SK-N-SH treated with all-trans-retinoic acid at 6 μM for 48 hours (cell line): ENCODE data around the gene MAPK4.

Experiments used
- CSDC2 ChIP-seq: fragments of 250-450 bp; sonication (Bioruptor Pico); IDR thresholded peaks from 2 replicates; pipeline ENCODE4 v1.5.0; 2020; ENCODE audit warnings: mild to moderate bottlenecking, moderate library complexity
- ISL1 ChIP-seq: fragments of 250-450 bp; sonication (Bioruptor Pico); IDR thresholded peaks from 2 replicates; pipeline ENCODE4 v2.1.2; 2022; ENCODE audit warnings: mild to moderate bottlenecking, moderate library complexity
- OSR1 ChIP-seq: fragments of 250-450 bp; sonication (Bioruptor Pico); IDR thresholded peaks from 2 replicates; pipeline ENCODE4 v1.8.0; 2022; ENCODE audit warnings: moderate library complexity, mild to moderate bottlenecking, inconsistent platforms
- TCF4 ChIP-seq: fragments of 250-450 bp; sonication (Bioruptor Pico); IDR thresholded peaks from 2 replicates; pipeline ENCODE4 v1.8.0; 2021; ENCODE audit warnings: mild to moderate bottlenecking, moderate library complexity, borderline replicate concordance
- ZC3H10 ChIP-seq: fragments of 250-450 bp; sonication (Bioruptor Pico); IDR thresholded peaks from 2 replicates; pipeline ENCODE4 v1.5.1; 2021; ENCODE audit warnings: mild to moderate bottlenecking, moderate library complexity
- ZFP3 ChIP-seq: fragments of 250-450 bp; sonication (Bioruptor Pico); IDR thresholded peaks from 2 replicates; pipeline ENCODE4 v1.5.0; 2020; ENCODE audit warnings: mild to moderate bottlenecking, moderate library complexity
- ZFP30 ChIP-seq: fragments of 450-650 bp; formaldehyde crosslinking; IDR thresholded peaks from 2 replicates; pipeline ENCODE4 v1.5.0; 2022; ENCODE audit warnings: mild to moderate bottlenecking, moderate library complexity
- TF ChIP-seq, protein P1 (sequence below): fragments of 250-450 bp; sonication (Bioruptor Pico); IDR thresholded peaks from 2 replicates; pipeline ENCODE4 v1.5.1; 2021; ENCODE audit warnings: mild to moderate bottlenecking, moderate library complexity
- TF ChIP-seq, protein P2 (sequence below): fragments of 250-450 bp; sonication (Bioruptor Pico); IDR thresholded peaks from 2 replicates; pipeline ENCODE4 v1.5.1; 2020; ENCODE audit warnings: low read depth, mild to moderate bottlenecking, moderate library complexity
- TF ChIP-seq, protein P3 (sequence below): fragments of 250-450 bp; sonication (Bioruptor Pico); IDR thresholded peaks from 2 replicates; pipeline ENCODE4 v1.8.0; 2020; ENCODE audit warnings: mild to moderate bottlenecking, moderate library complexity, borderline replicate concordance

DNA sequence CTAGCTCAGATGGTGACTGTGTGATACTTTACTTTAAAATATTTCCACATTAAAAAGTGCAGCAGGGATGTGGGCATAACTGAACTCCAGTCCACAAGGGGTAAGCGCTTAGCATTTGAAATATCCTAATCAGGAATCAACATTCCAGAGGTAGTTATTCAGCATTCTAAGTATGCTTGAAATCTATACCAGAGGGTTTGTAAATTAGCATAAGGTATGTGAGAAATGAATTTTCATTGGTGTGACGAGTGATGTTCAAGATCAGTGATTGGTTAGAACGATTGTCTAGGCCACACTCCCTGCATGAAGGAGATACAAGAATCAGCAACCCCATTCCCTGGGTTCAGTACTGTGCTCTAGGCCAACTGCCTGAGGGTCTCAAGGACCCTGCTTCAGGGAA, 42.6 kb downstream of the MAPK4 start:
- TF ChIP-seq CSDC2 (no peak), ZC3H10 (no peak), OSR1 (CRISPR knock-in tag) (no peak), ZFP3 (no peak), ISL1 (CRISPR knock-in tag) (no peak), ZFP30 (CRISPR knock-in tag) (no peak), TCF4 (no peak)
- TF ChIP-seq, protein P1, sequence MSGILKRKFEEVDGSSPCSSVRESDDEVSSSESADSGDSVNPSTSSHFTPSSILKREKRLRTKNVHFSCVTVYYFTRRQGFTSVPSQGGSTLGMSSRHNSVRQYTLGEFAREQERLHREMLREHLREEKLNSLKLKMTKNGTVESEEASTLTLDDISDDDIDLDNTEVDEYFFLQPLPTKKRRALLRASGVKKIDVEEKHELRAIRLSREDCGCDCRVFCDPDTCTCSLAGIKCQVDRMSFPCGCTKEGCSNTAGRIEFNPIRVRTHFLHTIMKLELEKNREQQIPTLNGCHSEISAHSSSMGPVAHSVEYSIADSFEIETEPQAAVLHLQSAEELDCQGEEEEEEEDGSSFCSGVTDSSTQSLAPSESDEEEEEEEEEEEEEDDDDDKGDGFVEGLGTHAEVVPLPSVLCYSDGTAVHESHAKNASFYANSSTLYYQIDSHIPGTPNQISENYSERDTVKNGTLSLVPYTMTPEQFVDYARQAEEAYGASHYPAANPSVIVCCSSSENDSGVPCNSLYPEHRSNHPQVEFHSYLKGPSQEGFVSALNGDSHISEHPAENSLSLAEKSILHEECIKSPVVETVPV (CRISPR knock-in tag) = no peak
- TF ChIP-seq, protein P2, sequence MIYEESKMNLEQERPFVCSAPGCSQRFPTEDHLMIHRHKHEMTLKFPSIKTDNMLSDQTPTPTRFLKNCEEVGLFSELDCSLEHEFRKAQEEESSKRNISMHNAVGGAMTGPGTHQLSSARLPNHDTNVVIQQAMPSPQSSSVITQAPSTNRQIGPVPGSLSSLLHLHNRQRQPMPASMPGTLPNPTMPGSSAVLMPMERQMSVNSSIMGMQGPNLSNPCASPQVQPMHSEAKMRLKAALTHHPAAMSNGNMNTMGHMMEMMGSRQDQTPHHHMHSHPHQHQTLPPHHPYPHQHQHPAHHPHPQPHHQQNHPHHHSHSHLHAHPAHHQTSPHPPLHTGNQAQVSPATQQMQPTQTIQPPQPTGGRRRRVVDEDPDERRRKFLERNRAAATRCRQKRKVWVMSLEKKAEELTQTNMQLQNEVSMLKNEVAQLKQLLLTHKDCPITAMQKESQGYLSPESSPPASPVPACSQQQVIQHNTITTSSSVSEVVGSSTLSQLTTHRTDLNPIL (CRISPR knock-in tag) = no peak
- TF ChIP-seq, protein P3, sequence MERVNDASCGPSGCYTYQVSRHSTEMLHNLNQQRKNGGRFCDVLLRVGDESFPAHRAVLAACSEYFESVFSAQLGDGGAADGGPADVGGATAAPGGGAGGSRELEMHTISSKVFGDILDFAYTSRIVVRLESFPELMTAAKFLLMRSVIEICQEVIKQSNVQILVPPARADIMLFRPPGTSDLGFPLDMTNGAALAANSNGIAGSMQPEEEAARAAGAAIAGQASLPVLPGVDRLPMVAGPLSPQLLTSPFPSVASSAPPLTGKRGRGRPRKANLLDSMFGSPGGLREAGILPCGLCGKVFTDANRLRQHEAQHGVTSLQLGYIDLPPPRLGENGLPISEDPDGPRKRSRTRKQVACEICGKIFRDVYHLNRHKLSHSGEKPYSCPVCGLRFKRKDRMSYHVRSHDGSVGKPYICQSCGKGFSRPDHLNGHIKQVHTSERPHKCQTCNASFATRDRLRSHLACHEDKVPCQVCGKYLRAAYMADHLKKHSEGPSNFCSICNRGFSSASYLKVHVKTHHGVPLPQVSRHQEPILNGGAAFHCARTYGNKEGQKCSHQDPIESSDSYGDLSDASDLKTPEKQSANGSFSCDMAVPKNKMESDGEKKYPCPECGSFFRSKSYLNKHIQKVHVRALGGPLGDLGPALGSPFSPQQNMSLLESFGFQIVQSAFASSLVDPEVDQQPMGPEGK (CRISPR knock-in tag) = no peak
